Omental fat pad (tissue), 4 donors: ENCODE measurements around the gene GAA. TPM values are rescaled to one million over a fixed set of nuclear protein-coding genes. Genes with fewer than 3 reads are reported as not detected.
A peak's percentile ranks its signal among the peaks of the same experiment; 100 is the strongest.

Experiments used
- ATAC-seq: fragments of 150-250 bp; one replicate; pipeline ENCODE4 v1.9.1; 2016; ENCODE audit warnings: mild to moderate bottlenecking, moderate library complexity; ENCODE audit not compliant: low FRiP score
- DNase-seq: peaks from one replicate; pipeline ENCODE4 v3.0.0-alpha.2; 2019; ENCODE audit warnings: low spot score
- total RNA-seq, 4 donors: library from RNA; depleted of rRNA; stranded (reverse); fragments of >200 nt; gene quantifications; one replicate each; pipeline ENCODE4 v1.1.0, GENCODE V29; 2016
- TF ChIP-seq, protein P1 (sequence below), 3 donors: fragments of 450-650 bp; IDR thresholded peaks; one replicate each; pipeline ENCODE4 v1.5.1; 2016 to 2017; ENCODE audit warnings: antibody characterized with exemption in 3 of 3, mild to moderate bottlenecking in 3 of 3, moderate library complexity in 2 of 3

The GAA gene
- total RNA-seq, 4 donors from 2014 or later, result 52.8 to 83.0 (median 64.8) TPM

DNA sequence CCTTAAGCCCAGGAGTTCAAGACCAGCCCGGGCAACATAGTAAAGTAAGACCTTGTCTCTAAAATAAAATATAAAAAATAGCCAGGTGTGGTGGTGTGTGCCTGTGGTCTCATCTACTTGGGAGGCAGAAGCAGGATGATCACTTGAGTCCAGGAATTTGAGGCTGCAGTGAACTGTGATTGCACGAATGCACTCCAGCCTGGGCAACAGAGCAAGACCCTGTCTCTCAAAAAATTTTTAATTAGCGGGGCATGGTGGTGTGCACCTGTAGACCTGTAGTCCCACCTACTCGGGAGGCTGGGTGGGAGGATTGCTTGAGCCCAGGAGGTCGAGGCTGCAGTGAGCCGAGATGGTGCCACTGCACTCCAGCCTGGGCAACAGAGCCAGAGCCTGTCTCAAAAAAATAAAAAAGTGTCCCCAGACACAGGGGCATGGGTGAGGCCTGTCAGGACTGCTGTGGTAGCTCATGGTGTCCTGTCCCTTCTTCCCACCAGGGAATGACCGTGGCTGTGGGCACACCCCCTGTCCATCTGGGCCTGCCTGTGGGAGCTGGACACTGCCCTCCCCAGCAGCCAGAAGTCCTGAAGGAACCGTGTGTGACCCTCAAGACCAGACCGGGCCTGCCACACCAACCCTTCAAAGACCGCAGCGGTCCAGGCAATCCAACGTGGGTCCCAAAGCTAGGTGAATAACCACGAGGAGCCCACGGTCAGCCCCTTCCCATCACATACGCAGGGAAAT is 30.8 kb upstream of the GAA start:
- DNase-seq, result no peak
- TF ChIP-seq, protein P1, sequence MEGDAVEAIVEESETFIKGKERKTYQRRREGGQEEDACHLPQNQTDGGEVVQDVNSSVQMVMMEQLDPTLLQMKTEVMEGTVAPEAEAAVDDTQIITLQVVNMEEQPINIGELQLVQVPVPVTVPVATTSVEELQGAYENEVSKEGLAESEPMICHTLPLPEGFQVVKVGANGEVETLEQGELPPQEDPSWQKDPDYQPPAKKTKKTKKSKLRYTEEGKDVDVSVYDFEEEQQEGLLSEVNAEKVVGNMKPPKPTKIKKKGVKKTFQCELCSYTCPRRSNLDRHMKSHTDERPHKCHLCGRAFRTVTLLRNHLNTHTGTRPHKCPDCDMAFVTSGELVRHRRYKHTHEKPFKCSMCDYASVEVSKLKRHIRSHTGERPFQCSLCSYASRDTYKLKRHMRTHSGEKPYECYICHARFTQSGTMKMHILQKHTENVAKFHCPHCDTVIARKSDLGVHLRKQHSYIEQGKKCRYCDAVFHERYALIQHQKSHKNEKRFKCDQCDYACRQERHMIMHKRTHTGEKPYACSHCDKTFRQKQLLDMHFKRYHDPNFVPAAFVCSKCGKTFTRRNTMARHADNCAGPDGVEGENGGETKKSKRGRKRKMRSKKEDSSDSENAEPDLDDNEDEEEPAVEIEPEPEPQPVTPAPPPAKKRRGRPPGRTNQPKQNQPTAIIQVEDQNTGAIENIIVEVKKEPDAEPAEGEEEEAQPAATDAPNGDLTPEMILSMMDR (IDR thresholded peaks at IDR 0.05), result no peak
- no peak for ATAC-seq

DNA sequence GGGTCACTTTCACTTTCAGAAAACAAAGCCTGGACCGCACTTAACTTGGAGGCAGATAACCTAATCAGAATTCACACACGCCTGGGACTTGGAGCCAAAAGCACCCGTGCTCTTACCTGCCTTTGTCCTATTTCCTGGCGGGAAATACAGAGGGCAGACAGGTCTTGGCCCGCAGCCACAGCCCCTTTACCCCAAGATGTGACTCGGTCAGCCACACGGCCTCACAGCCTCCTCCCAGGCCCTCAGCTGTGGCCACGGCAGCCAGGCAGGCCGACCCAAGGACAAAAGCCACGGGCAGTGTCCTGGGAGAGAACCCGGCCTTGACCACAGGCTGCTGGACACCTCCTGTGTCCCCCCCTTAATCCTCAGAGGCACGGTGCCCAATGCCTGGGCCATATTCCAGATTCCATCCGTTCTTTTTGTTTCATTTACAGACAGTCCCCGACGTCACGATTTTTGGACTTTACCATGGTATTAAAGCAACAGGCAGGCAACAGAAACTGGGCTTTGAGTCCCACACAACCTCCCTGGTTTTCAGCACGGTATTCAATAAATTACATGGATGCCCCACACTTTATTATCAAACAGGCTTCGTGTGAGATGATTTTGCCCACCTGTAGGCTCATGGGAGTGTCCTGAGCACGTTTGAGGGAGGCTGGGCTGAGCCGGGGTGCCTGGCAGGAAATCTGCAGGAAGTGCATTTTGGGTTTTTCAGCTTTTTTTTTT is 30.1 kb upstream of the GAA start:
- DNase-seq, result no peak
- ATAC-seq, result no peak
- TF ChIP-seq, protein P1 (IDR thresholded peaks at IDR 0.05), result no peak

DNA sequence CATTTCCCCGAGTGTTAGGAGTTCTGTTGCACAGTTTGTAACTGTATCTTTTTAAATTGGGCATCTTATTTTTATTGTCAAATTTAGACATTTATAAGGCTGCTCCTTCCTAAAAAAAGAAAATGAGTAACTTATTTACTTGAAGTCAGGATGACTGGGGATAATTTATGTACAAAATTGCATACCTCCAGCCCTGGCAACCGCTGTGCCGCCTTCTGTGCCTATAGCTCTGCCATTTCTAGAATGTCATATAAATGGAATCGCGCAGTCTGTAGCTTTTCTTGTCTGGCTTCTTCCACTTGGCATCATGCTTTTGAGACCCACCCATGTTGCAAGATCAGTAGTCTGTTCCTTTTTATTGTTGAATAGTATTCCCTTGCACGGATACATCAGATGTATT is 29.0 kb upstream of the GAA start:
- no peak for ATAC-seq
- no peak for DNase-seq
- TF ChIP-seq, protein P1 (IDR thresholded peaks at IDR 0.05), result no peak

DNA sequence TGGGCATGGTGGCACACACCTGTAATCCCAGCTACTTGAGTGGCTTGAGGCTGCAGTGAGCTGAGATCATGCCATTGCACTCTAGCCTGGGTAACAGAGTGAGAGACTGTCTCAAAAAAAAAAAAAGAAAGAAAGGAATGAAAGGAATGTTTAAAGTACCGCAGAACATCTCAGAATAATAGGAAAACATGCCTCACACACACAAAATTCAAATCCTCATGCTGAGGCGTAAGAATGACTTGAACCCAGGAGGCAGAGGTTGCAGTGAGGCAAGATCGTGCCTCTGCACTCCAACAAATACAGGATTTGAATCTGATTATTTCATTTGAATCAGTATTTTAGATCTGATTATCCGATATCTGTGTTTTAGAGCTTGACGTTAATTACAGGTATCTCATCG is 21.3 kb upstream of the GAA start:
- TF ChIP-seq, protein P1 (IDR thresholded peaks at IDR 0.05), result no peak
- DNase-seq, result no peak
- ATAC-seq, result no peak

DNA sequence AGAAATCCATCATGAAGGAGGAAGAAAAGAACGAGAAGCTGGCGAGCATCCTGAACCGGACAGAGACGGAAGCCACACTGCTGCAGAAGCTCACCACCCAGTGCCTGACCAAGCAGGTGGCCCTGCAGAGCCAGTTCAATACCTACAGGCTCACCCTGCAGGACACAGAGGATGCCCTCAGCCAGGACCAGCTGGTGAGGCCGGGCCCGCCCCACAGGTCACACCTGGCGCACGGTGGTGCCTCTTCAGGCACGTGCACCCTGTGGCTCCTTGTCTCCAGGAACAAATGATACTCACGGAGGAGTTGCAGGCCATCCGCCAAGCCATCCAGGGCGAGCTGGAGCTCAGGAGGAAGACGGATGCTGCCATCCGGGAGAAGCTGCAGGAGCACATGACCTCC is 19.8 kb upstream of the GAA start:
- TF ChIP-seq, protein P1 (IDR thresholded peaks at IDR 0.05), result no peak
- DNase-seq (no peak), ATAC-seq (no peak)

DNA sequence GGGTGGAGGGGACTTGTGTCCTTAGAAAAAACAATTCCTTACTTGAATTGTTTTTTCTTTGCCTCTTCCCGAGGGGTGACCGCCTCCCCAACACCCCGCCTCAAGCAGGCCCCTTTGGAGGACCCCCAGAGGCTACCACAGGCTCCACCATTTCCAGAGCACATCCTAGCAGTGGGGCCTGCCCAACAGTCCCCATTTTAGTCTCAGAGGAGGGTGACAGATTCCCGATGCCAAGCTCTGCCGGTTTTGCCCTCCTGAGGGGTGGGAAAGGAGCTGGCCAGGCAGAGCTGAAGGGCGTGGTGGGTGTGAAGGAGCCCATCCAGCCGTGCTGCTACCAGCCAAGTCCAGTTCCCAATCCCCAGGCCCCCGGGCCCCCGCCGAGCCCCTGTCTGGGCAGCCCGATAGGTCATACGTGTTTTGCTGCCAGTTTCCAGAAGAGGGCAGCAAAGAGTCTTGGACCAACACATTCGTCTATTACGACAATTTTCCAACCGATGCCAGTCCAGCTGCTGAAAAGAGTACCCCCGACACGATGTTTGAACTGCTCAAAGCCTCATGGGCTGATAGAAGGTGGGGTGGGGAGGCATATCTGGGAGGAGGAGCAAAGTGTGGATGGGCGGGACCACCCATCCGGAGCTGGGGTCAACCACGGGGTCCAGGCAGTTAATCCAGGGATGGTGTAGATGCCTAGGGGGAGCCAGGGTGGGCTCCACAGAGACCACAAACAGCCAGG is 18.8 kb upstream of the GAA start:
- ATAC-seq, result peak; percentile 41
- TF ChIP-seq, protein P1 (IDR thresholded peaks at IDR 0.05), result no peak
- no peak for DNase-seq
